GM04504 (cell line): ENCODE data around the gene CLCNKA.
"Not testable (repeated sequence)": the region's sequence is repeated elsewhere in the genome, so short reads cannot be mapped to it uniquely, and the experiment has no call there.

Source experiments
- DNase-seq: peaks from one replicate; pipeline ENCODE4 v3.0.0-alpha.2; 2012; ENCODE audit warnings: low read depth

The CLCNKA gene

DNA sequence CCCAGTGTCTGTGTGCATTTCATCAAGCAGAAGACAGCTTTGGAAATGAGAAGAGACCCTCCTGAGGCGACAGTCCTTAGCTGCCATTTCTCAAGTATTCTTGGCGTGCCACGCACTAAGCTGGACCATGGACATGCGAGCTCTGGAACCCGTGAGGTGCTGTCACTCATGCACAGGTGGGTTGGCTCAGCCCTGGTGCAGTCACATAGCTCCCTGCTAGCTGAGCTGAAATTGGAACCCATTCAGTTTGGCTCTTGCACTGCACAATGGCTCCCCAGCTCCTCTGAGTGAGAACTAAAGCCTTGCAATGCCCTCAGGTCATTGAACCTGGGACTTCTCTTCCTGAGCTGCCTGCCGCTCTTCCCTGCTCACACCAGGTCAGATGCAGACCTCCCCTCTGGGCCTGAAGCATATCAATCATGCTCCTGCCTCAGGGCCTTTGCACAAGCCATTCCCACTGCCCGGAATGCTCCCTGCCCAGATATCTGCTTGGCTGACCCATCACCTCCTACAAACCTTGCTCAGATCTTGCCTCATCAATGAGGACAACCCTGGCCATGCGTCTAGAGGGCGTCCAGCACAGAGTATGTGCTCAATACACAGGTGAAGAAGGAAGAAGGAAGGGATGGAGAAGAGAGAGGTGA is 24.1 kb upstream of the CLCNKA start:
- DNase-seq: no peak

- DNase-seq: no peak
Observed at GRCh38 chr1:15998929-15999328, 22.9 kb upstream of the CLCNKA start.

DNA sequence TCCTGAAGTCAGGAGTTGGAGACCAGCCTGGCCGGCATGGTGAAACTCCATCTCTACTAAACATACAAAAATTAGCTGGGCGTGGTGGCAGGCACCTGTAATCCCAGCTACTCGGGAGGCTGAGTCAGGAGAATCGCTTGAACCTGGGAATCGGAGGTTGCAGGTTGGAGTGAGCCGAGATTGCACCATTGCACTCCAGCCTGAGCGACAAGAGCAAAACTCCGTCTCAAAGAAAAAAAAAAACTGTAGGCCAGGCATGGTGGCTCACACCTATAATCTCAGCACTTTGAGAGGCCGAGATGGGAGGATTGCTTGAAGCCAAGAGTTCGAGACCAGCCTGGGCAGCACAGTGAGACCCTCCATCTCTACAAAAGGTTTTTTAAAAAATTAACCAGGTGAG is 20.6 kb upstream of the CLCNKA start:
- not testable (repeated sequence) for DNase-seq

GRCh38 chr1:16005597-16005996 is 16.2 kb upstream of the CLCNKA start:
- no peak for DNase-seq

GRCh38 chr1:16006010-16006409 is 15.8 kb upstream of the CLCNKA start:
- no peak for DNase-seq

DNA sequence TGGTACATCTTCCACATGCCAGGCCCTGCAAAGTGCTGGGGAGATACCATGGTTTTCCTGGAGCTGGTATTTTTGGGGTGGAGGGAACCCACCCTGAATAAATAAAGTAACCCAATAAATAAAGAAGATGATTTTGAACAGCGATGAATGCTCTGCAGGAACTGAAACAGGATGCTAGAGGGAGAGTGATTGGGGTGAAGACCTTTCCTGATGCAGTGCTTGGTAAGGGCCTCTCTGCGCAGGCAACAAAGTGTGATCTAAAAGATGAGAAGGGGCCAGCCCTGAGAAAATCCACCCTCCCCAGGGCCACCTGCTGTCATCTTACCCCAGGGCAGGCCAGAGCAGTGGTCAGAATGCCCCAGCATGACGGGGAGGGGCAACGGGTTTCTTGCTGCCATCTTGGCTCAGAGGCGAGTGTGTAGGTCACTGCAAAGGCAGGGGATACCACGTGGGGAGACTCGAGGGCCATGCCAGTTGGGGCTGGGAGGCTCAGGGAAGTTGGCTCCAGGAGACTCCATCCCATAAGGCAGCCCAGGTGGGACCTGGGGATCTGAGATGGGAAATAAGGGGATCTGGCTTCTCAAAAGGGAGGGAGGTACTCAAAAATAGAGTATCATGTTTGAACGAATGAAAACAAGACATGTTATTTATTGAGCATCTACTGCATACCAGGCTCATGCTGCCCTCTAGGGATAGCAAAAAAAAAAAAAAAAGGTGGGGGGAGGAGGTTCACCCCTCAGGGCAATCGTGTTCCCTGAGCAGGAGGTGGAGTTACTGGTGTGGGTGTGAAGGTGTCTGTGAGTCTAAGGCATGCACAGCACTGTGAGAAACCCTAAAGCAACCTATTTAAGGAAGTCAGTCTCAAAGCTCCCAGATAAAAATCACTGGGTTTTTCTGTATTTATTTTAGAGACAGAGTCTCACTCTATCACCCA is 15.0 kb upstream of the CLCNKA start:
- DNase-seq: no peak

GRCh38 chr1:16007671-16008341 is 14.0 kb upstream of the CLCNKA start:
- no peak for DNase-seq

DNA sequence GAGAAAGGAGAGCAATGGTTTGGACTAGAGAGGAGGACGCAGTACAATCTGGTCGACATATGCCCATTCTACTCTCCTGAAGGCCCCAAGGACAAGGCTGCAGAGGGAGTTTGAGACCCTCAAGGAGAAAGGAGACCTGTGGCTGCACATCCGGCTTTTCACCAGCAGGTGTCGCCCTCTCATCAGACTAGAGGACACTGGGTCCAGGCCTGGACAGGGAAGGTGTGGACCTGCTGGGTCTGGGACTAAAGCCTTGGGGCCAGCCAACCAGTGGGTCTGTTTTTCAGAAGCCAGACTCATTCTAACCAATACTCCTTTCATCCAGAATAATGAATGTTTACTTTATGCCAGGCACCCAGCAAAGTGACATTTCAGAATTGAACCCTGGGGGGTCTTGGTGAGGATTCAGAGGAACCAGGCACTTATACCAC is 12.8 kb upstream of the CLCNKA start:
- no peak for DNase-seq

- no peak for DNase-seq
Observed at GRCh38 chr1:16009678-16010077, 12.2 kb upstream of the CLCNKA start.

GRCh38 chr1:16010837-16011236 is 11.0 kb upstream of the CLCNKA start:
- DNase-seq: no peak

DNA sequence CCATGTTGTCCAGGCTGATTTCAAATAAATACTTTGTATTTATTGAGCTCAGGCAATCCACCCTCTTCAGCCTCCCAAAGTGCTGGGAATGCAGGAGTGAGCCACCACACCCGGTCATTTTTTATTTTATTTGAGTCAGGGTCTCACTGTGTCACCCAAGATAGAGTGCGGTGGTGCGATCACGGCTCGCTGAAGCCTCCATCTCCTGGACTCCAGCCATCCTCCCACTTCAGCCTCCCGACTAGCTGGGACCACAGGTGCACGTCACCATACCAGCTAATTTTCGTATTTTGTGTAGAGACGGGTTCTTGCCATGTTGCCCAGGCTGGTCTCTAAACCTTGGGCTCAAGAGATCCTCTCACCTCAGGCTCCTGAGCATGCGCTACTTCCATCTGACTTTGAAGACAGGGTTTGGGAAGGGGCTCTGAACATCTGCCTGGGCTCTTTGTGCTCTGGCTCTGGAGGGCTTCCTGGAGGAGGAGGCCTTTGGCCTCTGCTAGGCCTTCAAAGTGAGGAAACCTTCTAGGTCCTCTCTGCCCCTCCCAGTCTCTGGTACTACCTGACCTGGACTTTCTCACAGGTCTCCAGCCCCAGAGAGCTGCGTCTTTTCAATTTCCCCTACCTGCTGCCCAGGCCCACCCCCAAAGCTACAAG is 9.8 kb upstream of the CLCNKA start:
- DNase-seq: no peak

GRCh38 chr1:16012590-16013219 is 9.1 kb upstream of the CLCNKA start:
- DNase-seq: no peak

- no peak for DNase-seq
Observed at GRCh38 chr1:16013220-16013907, 8.5 kb upstream of the CLCNKA start.

DNA sequence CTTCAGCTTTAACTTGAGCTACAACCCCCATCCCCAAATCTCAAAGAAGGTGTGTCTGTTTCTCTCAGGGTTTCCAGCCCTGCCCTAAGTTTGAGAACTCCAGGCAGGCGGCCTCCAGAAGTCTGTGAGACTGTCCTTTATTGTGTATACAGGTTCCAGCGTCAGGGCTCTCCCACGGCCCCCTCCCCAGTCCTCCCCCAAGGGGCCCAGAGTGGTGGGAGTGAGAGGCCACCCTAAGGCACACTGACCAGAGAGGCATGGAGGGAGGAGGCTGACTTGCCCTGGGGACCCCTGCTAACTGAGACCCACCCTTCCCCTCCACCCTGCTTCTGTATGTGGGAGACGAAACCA is 8.0 kb upstream of the CLCNKA start:
- DNase-seq: no peak

DNA sequence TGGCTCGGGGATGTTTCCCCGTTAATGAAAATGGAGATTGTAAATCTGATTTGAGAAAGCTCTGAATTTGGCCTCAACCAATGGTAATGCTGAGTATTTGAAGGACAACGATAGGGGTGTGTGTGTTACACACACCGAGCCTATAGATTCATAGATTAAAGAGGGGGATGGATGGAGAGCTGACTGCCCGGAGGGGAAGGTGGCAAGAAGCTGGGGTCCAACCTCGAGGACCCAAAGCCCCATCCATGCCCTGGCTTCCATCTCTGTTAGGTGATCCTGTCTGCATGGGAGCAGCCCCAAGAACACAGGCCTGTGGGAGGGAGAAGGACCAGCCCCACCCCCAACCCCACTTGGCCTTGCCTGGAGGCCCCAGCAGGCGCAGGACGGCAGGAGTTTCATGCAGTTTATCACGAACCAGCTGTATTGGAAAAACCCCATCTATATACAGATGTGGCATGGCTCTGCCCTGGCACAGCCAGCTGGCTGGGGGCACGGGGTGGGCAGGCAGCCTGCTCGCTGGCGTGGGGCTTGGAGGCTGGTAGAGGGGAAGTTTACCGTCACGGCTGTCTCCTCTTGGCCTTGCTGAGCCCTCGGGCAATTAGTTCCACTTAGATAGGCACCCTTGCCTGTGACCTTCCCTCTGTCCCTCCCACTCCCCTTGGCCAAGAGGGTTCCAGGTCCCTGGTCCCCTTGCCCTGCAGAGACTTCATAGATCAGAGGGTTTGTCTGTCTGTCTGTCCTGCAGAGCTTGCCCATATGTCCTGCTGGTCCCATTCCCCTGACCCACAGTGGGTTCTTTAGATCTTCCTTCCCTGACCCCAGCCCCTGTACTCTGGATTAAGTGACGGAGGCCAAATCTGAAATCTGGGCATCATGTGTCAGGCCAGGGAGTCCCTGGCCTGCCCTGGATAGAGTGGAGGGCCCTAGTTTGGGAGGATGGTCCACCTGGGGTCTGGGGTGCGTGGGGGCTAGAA is 7.0 kb upstream of the CLCNKA start:
- no peak for DNase-seq

DNA sequence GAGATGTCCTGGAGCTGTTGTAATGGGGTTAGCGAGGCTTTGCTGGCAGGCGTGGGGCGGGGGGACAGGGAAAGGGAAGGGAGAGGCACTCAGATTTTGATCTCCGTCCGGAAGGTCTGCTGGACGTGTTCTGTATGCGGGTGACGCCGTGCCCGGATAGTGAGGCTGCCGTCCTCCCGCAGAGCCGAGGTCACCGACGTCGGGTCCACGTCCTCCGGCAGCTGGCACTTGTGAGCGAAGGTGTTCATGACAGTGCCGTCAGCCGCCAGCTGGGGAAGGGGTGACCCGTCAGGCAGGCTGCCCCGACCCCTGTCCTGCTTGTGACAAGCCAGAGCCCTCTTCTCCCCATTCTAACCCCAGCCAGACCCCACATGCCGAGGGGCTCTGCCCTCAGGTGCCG is 6.3 kb upstream of the CLCNKA start:
- DNase-seq: no peak

DNA sequence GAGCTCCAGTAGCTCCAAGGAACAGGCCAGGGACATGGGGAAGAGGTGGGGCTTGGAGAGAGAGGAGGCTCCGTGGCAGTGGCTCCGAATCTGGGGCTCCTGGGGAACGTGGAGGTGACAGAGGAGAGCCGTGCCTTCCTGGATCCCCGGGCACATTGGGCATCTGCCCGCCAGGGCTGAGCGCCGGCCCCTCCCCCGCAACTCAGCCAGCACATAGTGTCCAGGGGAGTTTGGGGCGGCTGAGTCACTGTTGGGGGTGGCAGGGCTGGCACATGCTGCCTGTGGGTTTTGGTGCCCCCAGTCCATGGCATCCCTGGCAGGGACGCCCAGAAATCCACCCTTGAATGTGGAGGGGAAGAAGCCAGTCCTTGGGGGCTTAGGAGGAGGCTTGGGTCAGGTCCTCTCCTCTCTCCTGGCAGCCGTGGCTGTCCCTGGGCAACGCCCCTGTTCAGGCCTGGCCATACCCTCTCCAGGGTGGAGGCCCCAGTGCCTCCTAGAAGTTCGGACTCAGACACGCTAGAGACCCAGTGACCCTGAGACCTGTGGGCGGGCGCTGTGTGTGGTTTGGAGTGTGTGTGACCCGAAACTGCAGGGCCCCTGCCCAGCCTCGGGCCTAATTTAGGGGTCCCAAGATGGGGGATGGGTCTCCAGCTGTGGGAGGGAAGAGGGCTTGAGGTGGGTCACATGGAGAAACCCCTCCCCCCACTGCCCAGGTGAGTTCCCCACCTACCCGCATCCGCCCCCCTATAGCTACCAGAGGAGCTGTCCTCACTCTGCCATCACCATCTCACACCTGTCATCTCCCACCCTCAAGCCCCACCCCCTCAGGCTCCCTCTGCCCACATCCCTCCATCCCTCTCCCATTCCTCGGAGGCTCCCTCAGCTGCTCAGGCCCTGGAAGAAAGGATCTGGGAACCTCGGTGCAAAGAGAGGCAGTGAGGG is 5.6 kb upstream of the CLCNKA start:
- no peak for DNase-seq

DNA sequence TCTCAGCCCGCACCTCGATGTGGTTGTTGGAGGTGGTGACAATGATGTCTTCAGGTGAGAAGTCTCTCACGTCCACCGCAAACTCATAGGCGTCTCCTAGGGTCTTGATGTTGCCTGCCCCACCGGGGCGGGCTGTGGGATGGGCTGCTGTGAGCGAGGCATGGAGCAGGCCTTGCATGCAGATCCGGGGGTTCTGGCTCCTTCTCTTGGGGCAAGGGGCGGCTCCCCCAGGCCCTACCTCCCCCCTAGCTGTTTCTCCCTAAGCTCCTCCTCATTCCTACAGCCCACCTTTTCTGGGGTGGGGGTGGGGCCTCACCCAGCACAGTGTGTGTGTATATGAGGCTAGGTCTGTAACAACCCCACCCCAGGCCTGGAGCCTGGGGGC is 4.8 kb upstream of the CLCNKA start:
- no peak for DNase-seq
